HG03103 (cell line): Measurements from ENCODE around the gene CLIC3.

Experiments used
- ATAC-seq: cut with Tn5 transposase; IDR thresholded peaks from one replicate; pipeline ENCODE4 v1.9.1; 2021; ENCODE audit warnings: low read depth; ENCODE audit not compliant: unreplicated experiment

CLIC3 gene

GRCh38 chr9:137031904-137032640 is 35.7 kb upstream of the CLIC3 start, which contains the start of gene FUT7:
Gene FUT7, minus strand, starts transcription at chr9:137032088. Its CDS starts 97 bp downstream, at chr9:137031991.
- no peak for ATAC-seq

DNA sequence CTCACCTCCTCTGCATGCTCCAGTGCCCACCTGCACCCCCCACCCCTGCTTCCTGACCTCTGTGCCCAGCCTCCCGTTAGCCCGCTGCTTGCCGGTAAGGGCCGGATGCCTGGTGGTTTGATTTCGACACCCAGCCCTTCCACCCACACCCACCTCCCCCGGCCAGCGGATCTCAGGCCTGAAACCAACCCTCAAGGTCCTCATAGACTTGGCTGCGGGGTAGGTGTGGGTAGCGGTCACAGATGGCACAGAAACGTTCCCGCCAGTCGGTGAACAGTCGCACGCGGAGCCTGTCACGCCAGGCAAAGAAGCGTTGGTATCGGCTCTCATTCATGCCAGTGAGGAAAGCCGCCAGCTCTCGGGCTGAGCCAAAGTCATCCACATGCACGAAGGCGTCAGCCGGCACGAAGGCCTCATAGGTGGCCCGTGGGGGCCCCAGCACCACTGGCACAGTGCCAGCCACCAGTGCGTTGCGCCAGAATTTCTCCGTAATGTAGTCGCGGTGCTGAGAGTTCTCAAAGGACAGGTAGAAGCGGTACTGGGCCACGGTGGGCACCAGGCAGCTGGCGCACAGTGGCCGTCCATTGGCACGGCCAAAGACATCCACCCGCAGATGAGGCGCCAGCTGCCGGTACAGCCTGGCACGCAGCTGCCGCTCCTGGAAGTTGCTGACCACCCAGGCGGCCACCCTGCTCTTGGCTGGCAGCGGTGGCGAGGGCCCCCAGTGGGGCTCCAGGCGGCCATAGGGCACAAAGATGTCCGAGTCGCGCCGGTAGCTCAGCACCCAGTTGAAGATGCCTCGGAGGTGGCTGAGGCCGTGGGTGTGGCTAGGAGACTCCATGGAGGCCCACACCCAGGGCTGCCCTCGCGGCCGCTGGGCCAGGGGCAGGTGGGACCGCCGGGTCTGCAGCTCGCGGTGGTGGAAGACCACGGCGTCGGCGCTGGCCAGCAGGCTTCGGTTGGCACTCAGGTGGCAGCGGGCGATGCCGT is 34.5 kb upstream of the CLIC3 start:
- no peak for ATAC-seq

DNA sequence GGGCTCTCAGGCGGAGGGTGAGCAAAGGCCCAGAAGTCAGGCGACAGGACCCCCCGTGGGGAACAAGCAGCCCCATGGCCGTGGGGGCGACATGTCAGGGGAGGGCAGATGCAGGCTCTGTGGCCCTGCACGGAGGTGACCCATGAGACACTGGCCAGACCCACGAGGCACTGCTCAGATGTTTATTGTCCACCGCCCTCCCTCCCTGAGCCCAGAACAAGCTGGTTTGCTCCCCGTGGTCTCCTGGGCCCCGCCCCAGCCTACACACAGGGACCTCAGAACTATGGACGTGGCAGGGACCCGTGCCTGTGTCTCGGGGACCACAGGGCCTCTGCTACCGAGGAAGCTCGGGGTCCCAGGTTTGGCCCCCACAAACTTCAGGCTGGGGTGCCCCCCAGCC is 33.6 kb upstream of the CLIC3 start:
- ATAC-seq = no peak

GRCh38 chr9:137029058-137029936 is 32.9 kb upstream of the CLIC3 start:
- ATAC-seq = no peak

DNA sequence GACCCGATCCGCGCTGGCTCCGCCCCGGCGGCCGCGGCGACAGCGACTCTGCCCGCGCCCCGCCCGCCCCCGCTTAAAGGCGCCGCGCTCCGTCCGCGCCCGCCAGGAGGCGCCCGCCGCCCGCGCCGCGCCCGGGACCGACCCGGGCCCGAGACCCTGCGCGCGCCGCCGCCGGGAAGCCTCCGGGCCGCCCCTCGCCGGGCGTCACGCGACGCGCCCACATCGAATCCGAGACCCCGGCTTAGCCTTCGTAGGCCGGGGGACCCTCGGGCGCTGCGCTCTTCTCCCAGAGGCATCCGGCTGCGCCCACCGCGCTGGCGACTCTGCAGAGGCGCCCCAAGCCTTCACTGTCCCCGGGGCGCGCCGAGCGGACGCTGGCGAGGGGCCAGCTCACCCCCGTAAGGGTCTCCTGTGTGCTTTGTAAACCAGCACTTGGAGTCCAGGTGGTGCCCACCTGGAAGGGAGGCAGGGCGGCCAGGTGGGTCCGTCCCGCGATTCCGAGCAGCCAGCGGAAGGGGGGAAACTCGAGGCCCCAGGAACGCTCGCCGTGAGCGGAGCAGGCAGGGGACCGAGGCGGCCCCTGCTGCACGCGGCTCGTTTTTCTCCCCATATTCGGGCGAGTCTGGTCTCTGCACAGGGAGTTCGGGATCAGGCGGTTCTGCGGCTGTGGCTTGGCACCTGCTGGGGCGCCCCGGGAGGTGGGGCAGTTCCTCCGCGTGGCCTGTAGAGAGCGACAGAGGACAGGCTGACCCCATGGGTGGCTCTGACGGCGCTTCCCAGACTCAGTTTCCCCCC is 32.1 kb upstream of the CLIC3 start:
- peak; percentile 35 for ATAC-seq

- no peak for ATAC-seq
Measured at GRCh38 chr9:137027369-137028262, 31.2 kb upstream of the CLIC3 start, which contains the start of gene ABCA2. Gene ABCA2, minus strand, starts transcription at chr9:137028237. Its CDS starts 97 bp downstream, at chr9:137028140.

GRCh38 chr9:137026828-137027227 is 30.5 kb upstream of the CLIC3 start:
- ATAC-seq = no peak

- no peak for ATAC-seq
Measured at GRCh38 chr9:137026384-137026783, 30.0 kb upstream of the CLIC3 start.

- ATAC-seq = no peak
Measured at GRCh38 chr9:137025517-137025966, 29.2 kb upstream of the CLIC3 start.

DNA sequence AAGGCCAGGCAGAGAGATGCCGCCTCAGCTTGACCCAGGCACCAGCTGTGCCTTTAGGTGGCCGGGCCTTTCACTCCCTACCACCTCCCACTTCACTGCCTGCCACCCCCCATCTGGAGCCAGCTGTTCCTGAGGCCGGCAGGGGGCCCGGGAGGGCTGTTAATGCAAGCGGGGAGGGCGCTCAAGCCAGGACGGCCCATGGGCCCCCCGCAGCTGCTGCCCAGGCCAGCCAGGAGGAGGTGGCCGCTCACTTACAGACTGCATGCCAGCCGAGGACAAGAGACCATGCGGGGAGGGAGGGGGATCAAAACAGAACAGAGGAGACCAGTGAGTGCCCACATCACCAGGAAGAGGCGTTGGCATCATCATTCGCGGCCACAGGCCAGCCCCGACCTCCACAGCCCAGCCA is 27.2 kb upstream of the CLIC3 start:
- no peak for ATAC-seq

DNA sequence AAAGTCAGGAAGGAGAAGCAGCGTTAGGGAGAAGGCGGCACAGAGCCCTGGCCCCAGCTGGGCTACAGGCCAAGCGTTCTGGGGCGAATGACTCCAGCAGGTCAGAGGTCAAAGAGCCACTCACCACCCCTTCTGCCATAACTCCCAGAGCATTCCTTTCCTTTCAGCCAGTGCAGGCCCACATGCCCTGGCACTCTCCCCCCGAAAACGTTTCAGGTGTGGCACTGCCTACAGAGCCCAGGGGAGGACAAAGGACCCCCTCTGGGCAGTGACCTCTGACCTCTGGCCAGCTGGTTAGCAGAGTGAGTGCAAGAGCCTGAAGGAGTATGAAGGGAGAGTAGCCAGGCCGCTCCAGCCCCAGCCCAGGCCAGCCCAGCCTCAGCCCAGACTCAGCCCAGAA is 26.8 kb upstream of the CLIC3 start:
- no peak for ATAC-seq

DNA sequence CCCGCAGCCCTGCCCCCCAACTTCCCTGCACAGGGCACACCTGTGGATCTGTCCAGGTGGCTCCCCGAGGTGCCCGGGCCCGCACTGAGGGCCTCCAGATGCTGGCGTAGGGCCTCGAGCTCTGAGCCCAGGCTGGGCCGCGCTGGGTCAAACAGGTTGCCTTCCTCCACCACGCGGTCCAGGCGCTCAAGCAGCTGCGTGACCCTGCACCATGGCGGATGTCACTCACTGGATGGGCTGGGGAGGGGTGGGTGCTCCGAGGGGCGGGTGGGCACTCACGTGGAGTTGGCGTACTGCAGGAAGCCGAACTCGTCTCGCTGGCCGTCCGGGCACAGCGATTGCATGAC is 26.3 kb upstream of the CLIC3 start:
- no peak for ATAC-seq

DNA sequence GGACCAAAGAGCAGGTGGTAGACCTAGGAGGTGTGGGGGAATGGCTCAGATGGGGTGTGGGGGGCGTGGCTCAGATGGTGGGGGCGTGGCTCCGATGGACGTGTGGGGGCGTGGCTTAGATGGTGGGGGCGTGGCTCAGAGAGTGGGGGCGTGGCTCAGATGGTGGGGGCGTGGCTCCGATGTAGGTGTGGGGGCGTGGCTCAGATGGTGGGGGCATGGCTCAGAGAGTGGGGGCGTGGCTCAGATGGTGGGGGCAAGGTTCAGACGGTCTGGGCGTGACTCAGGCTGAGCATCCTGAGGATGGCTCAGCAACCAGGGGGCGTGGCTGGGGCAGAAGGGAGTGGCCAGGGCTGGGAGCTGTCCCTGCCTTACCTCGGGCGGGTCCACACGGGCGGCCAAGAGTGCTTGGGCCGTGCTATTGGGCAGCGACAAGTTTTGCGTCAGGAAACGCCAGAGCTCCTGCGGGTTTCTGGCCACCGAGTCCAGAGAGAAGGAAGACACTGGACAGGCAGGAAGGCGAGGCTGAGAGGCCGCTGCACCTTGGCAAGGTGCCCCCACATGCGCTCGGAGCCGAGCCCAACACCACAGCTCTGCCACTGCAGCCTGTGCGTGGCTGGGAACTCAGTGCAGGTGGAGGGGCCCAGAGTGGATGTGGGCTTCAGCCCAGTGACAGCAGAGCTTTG is 25.8 kb upstream of the CLIC3 start:
- ATAC-seq = no peak

DNA sequence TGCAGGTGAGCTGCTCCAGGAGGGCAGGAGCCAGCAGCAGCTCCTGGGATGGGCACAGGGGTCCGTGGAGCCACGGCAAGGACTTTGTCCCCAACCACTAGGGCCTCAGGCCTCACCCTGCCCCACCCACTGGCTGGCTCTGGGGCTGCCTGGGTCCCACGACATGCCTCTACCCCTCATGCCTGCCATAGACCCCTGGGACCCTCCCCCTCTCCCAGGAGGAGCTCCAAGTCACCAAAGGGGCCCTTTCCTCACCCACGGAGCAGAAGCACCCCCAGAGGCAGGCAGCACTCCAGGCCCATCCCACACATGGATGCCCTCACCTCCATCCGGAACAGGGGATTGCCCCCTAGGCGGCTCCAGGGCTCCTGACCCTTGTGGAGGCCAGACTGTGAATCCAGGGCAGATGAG is 25.2 kb upstream of the CLIC3 start:
- no peak for ATAC-seq

GRCh38 chr9:137020771-137021567 is 24.6 kb upstream of the CLIC3 start:
- no peak for ATAC-seq

DNA sequence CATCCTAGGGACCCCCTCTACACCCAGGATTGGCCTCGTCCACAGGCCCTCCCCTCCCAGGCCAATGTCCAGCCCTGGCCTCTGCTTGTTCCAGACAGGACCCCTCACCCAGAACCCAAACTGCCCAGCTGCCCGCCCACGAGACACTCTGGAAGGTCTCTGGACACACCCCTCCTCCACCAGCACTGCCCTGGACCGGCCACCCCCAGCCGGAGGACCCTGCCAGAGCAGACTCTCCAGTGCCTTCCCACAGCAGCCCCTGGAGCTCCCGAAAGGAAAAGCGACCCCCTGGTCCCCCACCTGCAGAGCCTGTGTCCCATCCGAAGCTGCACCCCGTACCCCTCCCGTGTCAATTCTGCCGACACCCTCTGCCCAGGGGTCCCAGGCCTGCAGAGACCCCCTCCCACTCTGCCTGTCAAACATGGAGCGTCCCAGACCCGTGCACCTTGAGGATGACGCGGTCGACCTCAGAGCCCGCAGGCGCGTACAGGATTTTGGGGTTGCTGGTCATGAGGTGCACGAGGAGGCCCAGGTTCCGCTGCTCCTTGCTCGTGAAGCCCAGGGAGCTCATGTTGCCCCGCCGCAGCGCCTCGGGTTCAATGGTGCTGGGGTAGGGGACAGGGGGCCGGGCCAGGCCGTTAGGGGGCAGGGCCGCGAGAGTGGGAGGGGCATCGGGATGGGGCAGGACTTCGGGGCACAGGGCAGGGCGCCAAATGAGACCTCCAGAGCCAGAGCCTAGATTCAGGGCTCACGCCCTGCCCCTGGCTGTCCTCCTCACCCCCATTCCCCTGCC is 23.7 kb upstream of the CLIC3 start:
- ATAC-seq = no peak
